Brain microvascular endothelial cell (primary cell): ENCODE results near the gene DAB1.

Source experiments
- DNase-seq: peaks from one replicate; pipeline ENCODE4 v3.0.0-alpha.2; 2020
- H3K27ac ChIP-seq: fragments of 250-450 bp; sonication (Bioruptor Pico); 2 replicates; pipeline ENCODE4 v1.5.1; 2020; ENCODE audit warnings: mild to moderate bottlenecking, moderate library complexity
- H3K27me3 ChIP-seq: fragments of 250-450 bp; sonication (Bioruptor Pico); replicated peaks from 2 replicates; pipeline ENCODE4 v1.5.1; 2020; ENCODE audit warnings: mild to moderate bottlenecking
- H3K36me3 ChIP-seq: fragments of 250-450 bp; sonication (Bioruptor Pico); replicated peaks from 2 replicates; pipeline ENCODE4 v1.5.1; 2020; ENCODE audit warnings: mild to moderate bottlenecking
- H3K4me3 ChIP-seq: 2 replicates; pipeline ENCODE4 v1.5.1; 2011; ENCODE audit warnings: low read depth, mild to moderate bottlenecking, control low read depth, low read length, moderate library complexity
- CTCF ChIP-seq: IDR thresholded peaks from 2 replicates; pipeline ENCODE4 v1.5.1; 2011; ENCODE audit warnings: low read depth, mild to moderate bottlenecking, moderate library complexity, low read length, control low read depth, inconsistent platforms; ENCODE audit errors: missing control alignments
- in situ Hi-C: cut with HindIII; loops from 2 replicates; pipeline ENCODE4 v1.10.0; 2017; ENCODE audit warnings: low sequenced_read_pairs, low pct_ligation_motif_present

DAB1 gene

GRCh38 chr1:57361516-57361915 lies 62.3 kb downstream of the DAB1 start:
- in situ Hi-C loops = no loop called here
- TF ChIP-seq CTCF = no peak
- Histone ChIP-seq H3K27me3 (no peaks in the 10 kb centered on the region), H3K27ac (no peak overlapping the region), H3K4me3 (no peak overlapping the region), H3K36me3 (no peaks in the 10 kb centered on the region)
- DNase-seq = no peak

DNA sequence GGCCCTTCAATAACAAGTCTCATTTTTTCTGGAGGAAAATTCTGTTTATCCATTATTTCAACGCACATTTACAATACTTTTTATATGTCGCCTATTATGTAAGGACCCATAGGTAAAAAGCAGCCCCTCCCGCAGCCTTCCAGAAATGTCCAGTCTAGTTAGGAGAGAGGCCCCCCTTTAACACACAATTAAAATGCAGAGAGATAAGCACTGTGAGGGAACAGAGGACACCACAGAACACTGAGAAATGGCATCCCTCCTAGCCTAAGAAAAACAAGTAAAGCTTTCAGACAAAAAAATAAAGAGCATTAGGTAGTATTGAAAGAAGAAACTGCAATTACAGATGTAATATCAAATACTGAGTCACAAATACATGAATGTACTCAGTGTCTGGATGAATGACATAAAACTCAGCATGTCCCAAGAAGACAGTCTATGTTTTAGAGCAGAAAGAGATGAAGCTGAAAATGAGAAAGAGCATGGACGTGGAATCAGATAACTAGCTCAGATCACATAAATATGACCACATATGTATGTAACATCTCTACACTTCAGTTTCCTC lies 62.9 kb downstream of the DAB1 start:
- in situ Hi-C loops = no loop called here
- H3K36me3 ChIP-seq = no peaks in the 10 kb centered on the region
- H3K27ac ChIP-seq = no peak overlapping the region
- no peaks in the 10 kb centered on the region for H3K27me3 ChIP-seq
- no peak for DNase-seq
- no peak overlapping the region for H3K4me3 ChIP-seq
- no peak for TF ChIP-seq CTCF

- H3K27me3 ChIP-seq = no peaks in the 10 kb centered on the region
Measured at GRCh38 chr1:57357462-57357861, 66.4 kb downstream of the DAB1 start.

GRCh38 chr1:57353654-57354053 lies 70.2 kb downstream of the DAB1 start:
- no peaks in the 10 kb centered on the region for H3K27me3 ChIP-seq
- DNase-seq = no peak
- H3K36me3 ChIP-seq = no peaks in the 10 kb centered on the region
- no peak overlapping the region for H3K27ac ChIP-seq
- no peak overlapping the region for H3K4me3 ChIP-seq
- in situ Hi-C loops = no loop called here
- no peak for TF ChIP-seq CTCF

More at GRCh38 chr1:57357462-57357861, 66.4 kb downstream of the DAB1 start:
- no peak overlapping the region for H3K4me3 ChIP-seq
- TF ChIP-seq CTCF = no peak
- in situ Hi-C loops = no loop called here
- H3K27ac ChIP-seq = no peak overlapping the region
- DNase-seq = no peak
- no peaks in the 10 kb centered on the region for H3K36me3 ChIP-seq

GRCh38 chr1:57350610-57351009 lies 73.2 kb downstream of the DAB1 start:
- no peaks in the 10 kb centered on the region for H3K27me3 ChIP-seq
- no peaks in the 10 kb centered on the region for H3K36me3 ChIP-seq
- no peak overlapping the region for H3K27ac ChIP-seq
- TF ChIP-seq CTCF = no peak
- no peak overlapping the region for H3K4me3 ChIP-seq
- no peak for DNase-seq
- in situ Hi-C loops = no loop called here

DNA sequence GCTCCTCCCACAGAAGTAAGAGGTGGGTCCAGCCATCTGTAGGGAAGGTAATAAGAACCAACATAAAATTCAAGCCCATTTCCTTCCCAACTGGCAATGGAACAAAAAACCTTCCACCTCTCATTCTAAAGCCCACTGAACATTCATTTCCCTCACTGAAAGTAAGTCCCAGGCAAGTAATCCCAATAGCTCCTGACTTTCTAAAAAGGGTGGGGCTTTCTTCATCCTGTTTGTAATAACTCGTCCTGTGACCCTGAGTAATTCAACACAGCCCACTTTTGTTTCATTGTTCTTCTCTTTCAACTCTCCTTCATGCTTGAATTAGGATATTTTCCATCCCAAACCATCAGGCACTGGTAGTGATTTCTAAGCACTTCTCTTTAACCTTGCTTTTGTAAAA lies 74.9 kb downstream of the DAB1 start:
- H3K4me3 ChIP-seq = no peak overlapping the region
- no peak overlapping the region for H3K27ac ChIP-seq
- no peaks in the 10 kb centered on the region for H3K36me3 ChIP-seq
- TF ChIP-seq CTCF = no peak
- H3K27me3 ChIP-seq = no peaks in the 10 kb centered on the region
- DNase-seq = no peak
- in situ Hi-C loops = no loop called here
